HG03521 (cell line): ENCODE results near the gene TAF6.
A peak's percentile ranks its signal among the peaks of the same experiment; 100 is the strongest.

Experiments
- ATAC-seq: cut with Tn5 transposase; IDR thresholded peaks from one replicate; pipeline ENCODE4 v1.9.1; 2021; ENCODE audit warnings: mild to moderate bottlenecking, moderate library complexity; ENCODE audit not compliant: unreplicated experiment

TAF6 gene

GRCh38 chr7:100124301-100125230, 5.4 kb upstream of the TAF6 start:
- ATAC-seq = no peak

GRCh38 chr7:100122568-100122967, 3.4 kb upstream of the TAF6 start:
- no peak for ATAC-seq

- ATAC-seq = no peak
These were observed 2.9 kb upstream of the TAF6 start for GRCh38 chr7:100122067-100122466.

- no peak for ATAC-seq
These were observed 1.5 kb upstream of the TAF6 start for GRCh38 chr7:100120733-100121036.

- ATAC-seq = peak; percentile 8
These were observed 993 bp upstream of the TAF6 start for GRCh38 chr7:100119970-100120732.

- ATAC-seq = no peak
These were observed 628 bp downstream of the TAF6 start for GRCh38 chr7:100118388-100119071.

GRCh38 chr7:100115026-100115425, 4.1 kb downstream of the TAF6 start:
- ATAC-seq = no peak

GRCh38 chr7:100111914-100112313, 7.2 kb downstream of the TAF6 start:
- ATAC-seq = no peak

GRCh38 chr7:100111156-100111555, 8.0 kb downstream of the TAF6 start:
- no peak for ATAC-seq

- no peak for ATAC-seq
These were observed 9.5 kb downstream of the TAF6 start for GRCh38 chr7:100109521-100110163.

GRCh38 chr7:100107890-100108289, 11.3 kb downstream of the TAF6 start:
- no peak for ATAC-seq

GRCh38 chr7:100107125-100107737, 11.9 kb downstream of the TAF6 start:
- no peak for ATAC-seq

- no peak for ATAC-seq
These were observed 12.5 kb downstream of the TAF6 start for GRCh38 chr7:100106633-100107032.

- no peak for ATAC-seq
These were observed 13.6 kb downstream of the TAF6 start for GRCh38 chr7:100105534-100105933.

- ATAC-seq = no peak
These were observed 16.0 kb downstream of the TAF6 start for GRCh38 chr7:100102950-100103840.

- ATAC-seq = peak; percentile 84
These were observed 17.9 kb downstream of the TAF6 start, which contains the start of the genes AP4M1 and MCM7 for GRCh38 chr7:100101016-100101862. Gene AP4M1 (plus strand): TSS chr7:100101643. CDS start chr7:100101715, 72 bp downstream. Gene MCM7 (minus strand): TSS chr7:100101397. CDS start chr7:100101294, 103 bp downstream.

- ATAC-seq = peak; percentile 58
These were observed 18.6 kb downstream of the TAF6 start for GRCh38 chr7:100100420-100101015.

- no peak for ATAC-seq
These were observed 19.7 kb downstream of the TAF6 start for GRCh38 chr7:100099452-100099851.
